Measurements from ENCODE around the gene ARSK.

Gene ARSK

DNA sequence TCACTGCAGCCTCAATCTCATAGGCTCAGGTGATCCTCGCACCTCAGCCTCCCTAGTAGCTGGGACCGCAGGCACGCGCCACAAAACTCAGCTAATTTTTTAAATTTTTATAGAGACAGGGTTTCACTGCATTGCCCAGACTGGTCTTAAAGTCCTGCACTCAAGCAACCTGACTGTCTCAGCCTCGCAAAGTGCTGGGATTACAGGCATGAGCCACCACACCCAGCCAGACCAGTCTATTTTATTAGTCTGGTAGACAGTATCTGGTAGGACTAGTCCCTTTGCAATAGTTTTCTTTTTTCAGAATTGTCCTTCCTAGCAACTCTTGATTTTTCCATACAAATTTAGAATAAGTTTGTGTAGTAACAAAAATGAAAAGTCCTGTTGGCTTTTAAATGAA, 50.9 kb downstream of the ARSK start:
- no peaks in the 10 kb centered on the region for H3K9me2 ChIP-seq (ENCODE audit: low read depth, low read length)

DNA sequence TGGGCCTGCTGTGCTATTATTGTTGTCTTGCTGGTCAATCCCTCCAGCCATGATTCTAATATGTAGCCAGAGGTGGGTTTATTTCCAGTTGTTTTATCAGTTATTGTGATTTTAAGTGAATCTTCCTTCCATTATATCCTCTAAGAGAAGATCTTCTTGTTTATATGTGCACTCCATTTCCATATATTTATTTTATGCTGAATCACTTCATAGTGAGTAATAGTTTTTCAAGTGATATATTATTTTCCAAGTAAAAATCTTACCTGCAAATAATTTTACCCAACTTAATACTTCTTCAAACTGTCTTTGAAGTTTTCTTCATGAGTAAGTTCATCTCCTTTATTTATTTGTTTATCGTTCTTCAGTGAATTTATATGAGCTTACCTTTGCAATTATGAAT, 51.5 kb downstream of the ARSK start:
- no peaks in the 10 kb centered on the region for H3K4me1 ChIP-seq (ENCODE audit: insufficient read depth, low read length, severe bottlenecking)
- no peak overlapping the region for H3K9ac ChIP-seq (ENCODE audit: low read length)
- TF ChIP-seq, protein P1, sequence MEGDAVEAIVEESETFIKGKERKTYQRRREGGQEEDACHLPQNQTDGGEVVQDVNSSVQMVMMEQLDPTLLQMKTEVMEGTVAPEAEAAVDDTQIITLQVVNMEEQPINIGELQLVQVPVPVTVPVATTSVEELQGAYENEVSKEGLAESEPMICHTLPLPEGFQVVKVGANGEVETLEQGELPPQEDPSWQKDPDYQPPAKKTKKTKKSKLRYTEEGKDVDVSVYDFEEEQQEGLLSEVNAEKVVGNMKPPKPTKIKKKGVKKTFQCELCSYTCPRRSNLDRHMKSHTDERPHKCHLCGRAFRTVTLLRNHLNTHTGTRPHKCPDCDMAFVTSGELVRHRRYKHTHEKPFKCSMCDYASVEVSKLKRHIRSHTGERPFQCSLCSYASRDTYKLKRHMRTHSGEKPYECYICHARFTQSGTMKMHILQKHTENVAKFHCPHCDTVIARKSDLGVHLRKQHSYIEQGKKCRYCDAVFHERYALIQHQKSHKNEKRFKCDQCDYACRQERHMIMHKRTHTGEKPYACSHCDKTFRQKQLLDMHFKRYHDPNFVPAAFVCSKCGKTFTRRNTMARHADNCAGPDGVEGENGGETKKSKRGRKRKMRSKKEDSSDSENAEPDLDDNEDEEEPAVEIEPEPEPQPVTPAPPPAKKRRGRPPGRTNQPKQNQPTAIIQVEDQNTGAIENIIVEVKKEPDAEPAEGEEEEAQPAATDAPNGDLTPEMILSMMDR (IDR thresholded peaks at IDR 0.05; ENCODE audit: low read length) = no peak
- no peak for TF ChIP-seq EZH2 (IDR thresholded peaks at IDR 0.05; ENCODE audit: borderline replicate concordance, low read length)
- no peak overlapping the region for H3K4me2 ChIP-seq (ENCODE audit: low read length)
- no peaks in the 10 kb centered on the region for H4K20me1 ChIP-seq (ENCODE audit: insufficient read depth, low read length)
- H3K79me2 ChIP-seq (ENCODE audit: insufficient read depth, low read length) = no peaks in the 10 kb centered on the region
- H3K36me3 ChIP-seq (ENCODE audit: insufficient read depth, low read length) = peaks cover 4% of the 10 kb centered on the region; the same call in 1 of the 2 replicates
- no peak overlapping the region for H3K27ac ChIP-seq (ENCODE audit: low read depth, low read length, poor library complexity, severe bottlenecking)
- H3K9me3 ChIP-seq (ENCODE audit: low read length) = no peaks in the 10 kb centered on the region
- no peaks in the 10 kb centered on the region for H3K9me2 ChIP-seq (ENCODE audit: low read depth, low read length)
- H3F3A ChIP-seq (ENCODE audit: insufficient read depth, low read length) = no peaks in the 10 kb centered on the region
- no peak overlapping the region for H2AFZ ChIP-seq (ENCODE audit: low read length)
- H3K27me3 ChIP-seq (ENCODE audit: insufficient read depth, low read length) = no peaks in the 10 kb centered on the region
- H3K4me3 ChIP-seq (ENCODE audit: low read depth, low read length, poor library complexity, severe bottlenecking) = no peak overlapping the region

More for the DNA sequence above, 50.9 kb downstream of the ARSK start:
- no peak overlapping the region for H3K27ac ChIP-seq (ENCODE audit: low read depth, low read length, poor library complexity, severe bottlenecking)
- TF ChIP-seq EZH2 (IDR thresholded peaks at IDR 0.05; ENCODE audit: borderline replicate concordance, low read length) = no peak
- TF ChIP-seq, protein P1 (IDR thresholded peaks at IDR 0.05; ENCODE audit: low read length) = no peak
- peaks cover 10% of the 10 kb centered on the region; the same call in 1 of the 2 replicates for H3K36me3 ChIP-seq (ENCODE audit: insufficient read depth, low read length)
- H3K4me2 ChIP-seq (ENCODE audit: low read length) = no peak overlapping the region
- H3K9ac ChIP-seq (ENCODE audit: low read length) = no peak overlapping the region
- no peaks in the 10 kb centered on the region for H3K27me3 ChIP-seq (ENCODE audit: insufficient read depth, low read length)
- no peaks in the 10 kb centered on the region for H3K79me2 ChIP-seq (ENCODE audit: insufficient read depth, low read length)
- no peaks in the 10 kb centered on the region for H3K9me3 ChIP-seq (ENCODE audit: low read length)
- H4K20me1 ChIP-seq (ENCODE audit: insufficient read depth, low read length) = no peaks in the 10 kb centered on the region
- H3F3A ChIP-seq (ENCODE audit: insufficient read depth, low read length) = no peaks in the 10 kb centered on the region
- no peaks in the 10 kb centered on the region for H3K4me1 ChIP-seq (ENCODE audit: insufficient read depth, low read length, severe bottlenecking)
- H2AFZ ChIP-seq (ENCODE audit: low read length) = no peak overlapping the region
- H3K4me3 ChIP-seq (ENCODE audit: low read depth, low read length, poor library complexity, severe bottlenecking) = no peak overlapping the region

- Histone ChIP-seq H3K79me2 (ENCODE audit: insufficient read depth, low read length) (no peaks in the 10 kb centered on the region), H4K20me1 (ENCODE audit: insufficient read depth, low read length) (no peaks in the 10 kb centered on the region), H2AFZ (ENCODE audit: low read length) (no peak overlapping the region), H3K9me2 (ENCODE audit: low read depth, low read length) (no peaks in the 10 kb centered on the region), H3K9me3 (ENCODE audit: low read length) (0 out of 2 replicates have a peak, but pooled peaks cover 2% of the 10 kb centered on the region), H3K9ac (ENCODE audit: low read length) (no peak overlapping the region), H3K36me3 (ENCODE audit: insufficient read depth, low read length) (no peaks in the 10 kb centered on the region), H3K4me3 (ENCODE audit: low read depth, low read length, poor library complexity, severe bottlenecking) (no peak overlapping the region), H3K4me1 (ENCODE audit: insufficient read depth, low read length, severe bottlenecking) (no peaks in the 10 kb centered on the region), H3K27me3 (ENCODE audit: insufficient read depth, low read length) (no peaks in the 10 kb centered on the region), H3K4me2 (ENCODE audit: low read length) (no peak overlapping the region), H3F3A (ENCODE audit: insufficient read depth, low read length) (no peaks in the 10 kb centered on the region), H3K27ac (ENCODE audit: low read depth, low read length, poor library complexity, severe bottlenecking) (no peak overlapping the region)
- TF ChIP-seq, protein P1 (IDR thresholded peaks at IDR 0.05; ENCODE audit: low read length) = no peak
- no peak for TF ChIP-seq EZH2 (IDR thresholded peaks at IDR 0.05; ENCODE audit: borderline replicate concordance, low read length)
Observed at GRCh38 chr5:95609711-95610110, 54.8 kb downstream of the ARSK start.

All from OCI-LY1 (cell line).